Neural cell (in vitro differentiated cells): Measurements from ENCODE around the gene ALDH7A1. TPM values are rescaled to one million over a fixed set of nuclear protein-coding genes. Genes with fewer than 3 reads are reported as not detected.

Experiments
- H2AFZ ChIP-seq: fragments of 200-600, 300-800 bp; sonication (generic), shearing (Covaris generic); 2 replicates; pipeline ENCODE4 v1.6.0; 2014; ENCODE audit warnings: low read depth, mild to moderate bottlenecking, antibody characterized with exemption, low read length, moderate library complexity
- H3F3A ChIP-seq: fragments of 200-600 bp; shearing (Covaris generic); 2 replicates; pipeline ENCODE4 v1.6.1; 2016; ENCODE audit warnings: mild to moderate bottlenecking, moderate library complexity, mixed read lengths, antibody characterized with exemption, low read length; ENCODE audit not compliant: insufficient read depth, poor library complexity, severe bottlenecking
- H3K27ac ChIP-seq: fragments of 200-600, 300-800 bp; sonication (generic), shearing (Covaris generic); 2 replicates; pipeline ENCODE4 v1.5.1; 2014; ENCODE audit warnings: mild to moderate bottlenecking, low read length, moderate library complexity
- H3K27me3 ChIP-seq: fragments of 300-800, 200-600 bp; sonication (generic), shearing (Covaris generic); 2 replicates; pipeline ENCODE4 v1.6.0; 2014; ENCODE audit warnings: mild to moderate bottlenecking, low read depth, low read length, moderate library complexity; ENCODE audit not compliant: insufficient read depth
- H3K36me3 ChIP-seq: fragments of 300-800, 200-600 bp; sonication (generic), shearing (Covaris generic); 2 replicates; pipeline ENCODE4 v1.5.1; 2014; ENCODE audit warnings: mild to moderate bottlenecking, antibody characterized with exemption, low read length, moderate library complexity; ENCODE audit not compliant: insufficient read depth
- H3K4me2 ChIP-seq: fragments of 300-800, 200-600 bp; sonication (generic), shearing (Covaris generic); 2 replicates; pipeline ENCODE4 v1.6.0; 2014; ENCODE audit warnings: mild to moderate bottlenecking, low read length
- H3K4me3 ChIP-seq: fragments of 300-800, 200-600 bp; sonication (generic), shearing (Covaris generic); 2 replicates; pipeline ENCODE4 v1.5.1; 2014; ENCODE audit warnings: mild to moderate bottlenecking, low read length, moderate library complexity
- H3K79me2 ChIP-seq: fragments of 200-600 bp; shearing (Covaris generic); replicated peaks from 2 replicates; pipeline ENCODE4 v1.6.0; 2014; ENCODE audit warnings: mild to moderate bottlenecking, low read length, moderate library complexity; ENCODE audit not compliant: insufficient read depth
- H3K9ac ChIP-seq: fragments of 300-800, 200-600 bp; sonication (generic), shearing (Covaris generic); 2 replicates; pipeline ENCODE4 v1.6.1; 2016; ENCODE audit warnings: mild to moderate bottlenecking, low read length, mixed read lengths
- H3K9me2 ChIP-seq: fragments of 200-600 bp; shearing (Covaris generic); 2 replicates; pipeline ENCODE4 v1.6.1; 2016; ENCODE audit warnings: mild to moderate bottlenecking, low read length, mixed read lengths; ENCODE audit not compliant: insufficient read depth
- H3K9me3 ChIP-seq: fragments of 200-600, 300-800 bp; sonication (generic), shearing (Covaris generic); 2 replicates; pipeline ENCODE4 v1.6.1; 2016; ENCODE audit warnings: mild to moderate bottlenecking, mixed run types, low read length, moderate library complexity, mixed read lengths
- H4K20me1 ChIP-seq: fragments of 200-600 bp; shearing (Covaris generic); 2 replicates; pipeline ENCODE4 v1.6.1; 2016; ENCODE audit warnings: mild to moderate bottlenecking, mixed run types; ENCODE audit not compliant: insufficient read depth
- EP300 ChIP-seq: fragments of 450-650 bp; conservative IDR thresholded peaks from 2 replicates; pipeline ENCODE4 v1.6.1; 2014; ENCODE audit warnings: antibody characterized with exemption, mild to moderate bottlenecking, moderate library complexity; ENCODE audit not compliant: poor library complexity, severe bottlenecking
- EZH2 ChIP-seq: fragments of 200-600, 300-800 bp; shearing (Covaris generic), sonication (generic); IDR thresholded peaks from 2 replicates; pipeline ENCODE4 v1.6.1; 2014; ENCODE audit warnings: antibody characterized with exemption, low read length, borderline replicate concordance, mild to moderate bottlenecking; ENCODE audit not compliant: insufficient read depth, poor library complexity, severe bottlenecking
- MXI1 ChIP-seq: fragments of 450-650 bp; conservative IDR thresholded peaks from 2 replicates; pipeline ENCODE4 v1.6.1; 2014; ENCODE audit warnings: antibody characterized with exemption, mild to moderate bottlenecking; ENCODE audit not compliant: poor library complexity, severe bottlenecking
- POLR2AphosphoS5 ChIP-seq: IDR thresholded peaks from 2 replicates; pipeline ENCODE4 v1.6.1; 2012
- RAD21 ChIP-seq: fragments of 450-650 bp; conservative IDR thresholded peaks from 2 replicates; pipeline ENCODE4 v1.6.1; 2014; ENCODE audit warnings: antibody characterized with exemption, mild to moderate bottlenecking, moderate library complexity
- SMC3 ChIP-seq: fragments of 450-650 bp; conservative IDR thresholded peaks from 2 replicates; pipeline ENCODE4 v1.6.1; 2014; ENCODE audit warnings: antibody characterized with exemption, mild to moderate bottlenecking, moderate library complexity; ENCODE audit not compliant: poor library complexity
- TAF1 ChIP-seq: IDR thresholded peaks from 2 replicates; pipeline ENCODE4 v1.6.1; 2012; ENCODE audit warnings: low read depth
- polyA plus RNA-seq: library from polyadenylated mRNA; depleted of rRNA; stranded (reverse); fragments of >200 nt; gene quantifications from 2 replicates; pipeline ENCODE4 v1.2.3, GENCODE V29; 2014
- TF ChIP-seq, protein P1 (sequence below): IDR thresholded peaks from 2 replicates; pipeline ENCODE4 v1.6.1; 2012; ENCODE audit warnings: borderline replicate concordance
- TF ChIP-seq, protein P2 (sequence below): fragments of 450-650 bp; IDR thresholded peaks from 2 replicates; pipeline ENCODE4 v1.5.1; 2014; ENCODE audit warnings: antibody characterized with exemption, mild to moderate bottlenecking, moderate library complexity; ENCODE audit not compliant: poor library complexity, severe bottlenecking

Gene ALDH7A1
- polyA plus RNA-seq, 1 donor from 2014 or later = 23.4 TPM

DNA sequence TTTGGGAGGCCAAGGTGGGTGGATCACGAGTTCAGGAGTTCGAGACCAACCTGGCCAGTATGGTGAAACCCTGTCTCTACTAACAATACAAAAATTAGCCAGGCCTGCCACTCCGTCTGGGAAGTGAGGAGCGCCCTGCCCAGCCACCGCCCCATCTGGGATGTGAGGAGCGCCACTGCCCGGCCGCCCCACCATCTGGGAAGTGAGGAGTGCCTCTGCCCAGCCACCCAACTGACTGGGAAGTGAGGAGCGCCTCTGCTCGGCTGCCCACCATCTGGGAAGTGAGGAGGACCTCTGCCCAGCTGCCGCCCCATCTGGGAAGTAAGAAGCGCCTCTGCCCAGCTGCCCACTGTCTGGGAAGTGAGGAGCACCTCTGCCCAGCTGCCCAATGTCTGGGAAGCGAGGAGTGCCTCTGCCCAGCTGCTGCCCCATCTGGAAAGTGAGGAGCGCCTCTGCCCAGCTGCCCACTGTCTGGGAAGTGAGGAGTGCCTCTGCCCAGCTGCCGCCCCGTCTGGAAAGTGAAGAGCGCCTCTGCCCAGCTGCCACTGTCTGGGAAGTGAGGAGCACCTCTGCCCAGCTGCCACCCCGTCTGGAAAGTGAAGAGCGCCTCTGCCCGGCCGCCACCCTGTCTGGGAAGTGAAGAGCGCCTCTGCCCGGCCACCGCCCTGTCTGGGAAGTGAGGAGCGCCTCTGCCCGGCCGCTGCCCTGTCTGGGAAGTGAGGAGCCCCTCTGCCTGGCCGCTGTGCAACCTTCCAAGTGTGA, 5.3 kb downstream of the ALDH7A1 start:
- H4K20me1 ChIP-seq = no peaks in the 10 kb centered on the region
- no peaks in the 10 kb centered on the region for H3K27me3 ChIP-seq
- H3K27ac ChIP-seq = no peak overlapping the region
- no peak overlapping the region for H3K9ac ChIP-seq
- TF ChIP-seq RAD21 (no peak), SMC3 (no peak), TAF1 (no peak), EZH2 (no peak), MXI1 (no peak), EP300 (no peak), POLR2AphosphoS5 (no peak)
- TF ChIP-seq, protein P1, sequence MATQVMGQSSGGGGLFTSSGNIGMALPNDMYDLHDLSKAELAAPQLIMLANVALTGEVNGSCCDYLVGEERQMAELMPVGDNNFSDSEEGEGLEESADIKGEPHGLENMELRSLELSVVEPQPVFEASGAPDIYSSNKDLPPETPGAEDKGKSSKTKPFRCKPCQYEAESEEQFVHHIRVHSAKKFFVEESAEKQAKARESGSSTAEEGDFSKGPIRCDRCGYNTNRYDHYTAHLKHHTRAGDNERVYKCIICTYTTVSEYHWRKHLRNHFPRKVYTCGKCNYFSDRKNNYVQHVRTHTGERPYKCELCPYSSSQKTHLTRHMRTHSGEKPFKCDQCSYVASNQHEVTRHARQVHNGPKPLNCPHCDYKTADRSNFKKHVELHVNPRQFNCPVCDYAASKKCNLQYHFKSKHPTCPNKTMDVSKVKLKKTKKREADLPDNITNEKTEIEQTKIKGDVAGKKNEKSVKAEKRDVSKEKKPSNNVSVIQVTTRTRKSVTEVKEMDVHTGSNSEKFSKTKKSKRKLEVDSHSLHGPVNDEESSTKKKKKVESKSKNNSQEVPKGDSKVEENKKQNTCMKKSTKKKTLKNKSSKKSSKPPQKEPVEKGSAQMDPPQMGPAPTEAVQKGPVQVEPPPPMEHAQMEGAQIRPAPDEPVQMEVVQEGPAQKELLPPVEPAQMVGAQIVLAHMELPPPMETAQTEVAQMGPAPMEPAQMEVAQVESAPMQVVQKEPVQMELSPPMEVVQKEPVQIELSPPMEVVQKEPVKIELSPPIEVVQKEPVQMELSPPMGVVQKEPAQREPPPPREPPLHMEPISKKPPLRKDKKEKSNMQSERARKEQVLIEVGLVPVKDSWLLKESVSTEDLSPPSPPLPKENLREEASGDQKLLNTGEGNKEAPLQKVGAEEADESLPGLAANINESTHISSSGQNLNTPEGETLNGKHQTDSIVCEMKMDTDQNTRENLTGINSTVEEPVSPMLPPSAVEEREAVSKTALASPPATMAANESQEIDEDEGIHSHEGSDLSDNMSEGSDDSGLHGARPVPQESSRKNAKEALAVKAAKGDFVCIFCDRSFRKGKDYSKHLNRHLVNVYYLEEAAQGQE = no peak
- no peaks in the 10 kb centered on the region for H3F3A ChIP-seq
- H3K4me2 ChIP-seq = no peak overlapping the region
- no peaks in the 10 kb centered on the region for H3K9me2 ChIP-seq
- no peaks in the 10 kb centered on the region for H3K9me3 ChIP-seq
- no peaks in the 10 kb centered on the region for H3K36me3 ChIP-seq
- H3K4me3 ChIP-seq = no peak overlapping the region
- no peak overlapping the region for H2AFZ ChIP-seq
- peaks cover 9% of the 10 kb centered on the region for H3K79me2 ChIP-seq

DNA sequence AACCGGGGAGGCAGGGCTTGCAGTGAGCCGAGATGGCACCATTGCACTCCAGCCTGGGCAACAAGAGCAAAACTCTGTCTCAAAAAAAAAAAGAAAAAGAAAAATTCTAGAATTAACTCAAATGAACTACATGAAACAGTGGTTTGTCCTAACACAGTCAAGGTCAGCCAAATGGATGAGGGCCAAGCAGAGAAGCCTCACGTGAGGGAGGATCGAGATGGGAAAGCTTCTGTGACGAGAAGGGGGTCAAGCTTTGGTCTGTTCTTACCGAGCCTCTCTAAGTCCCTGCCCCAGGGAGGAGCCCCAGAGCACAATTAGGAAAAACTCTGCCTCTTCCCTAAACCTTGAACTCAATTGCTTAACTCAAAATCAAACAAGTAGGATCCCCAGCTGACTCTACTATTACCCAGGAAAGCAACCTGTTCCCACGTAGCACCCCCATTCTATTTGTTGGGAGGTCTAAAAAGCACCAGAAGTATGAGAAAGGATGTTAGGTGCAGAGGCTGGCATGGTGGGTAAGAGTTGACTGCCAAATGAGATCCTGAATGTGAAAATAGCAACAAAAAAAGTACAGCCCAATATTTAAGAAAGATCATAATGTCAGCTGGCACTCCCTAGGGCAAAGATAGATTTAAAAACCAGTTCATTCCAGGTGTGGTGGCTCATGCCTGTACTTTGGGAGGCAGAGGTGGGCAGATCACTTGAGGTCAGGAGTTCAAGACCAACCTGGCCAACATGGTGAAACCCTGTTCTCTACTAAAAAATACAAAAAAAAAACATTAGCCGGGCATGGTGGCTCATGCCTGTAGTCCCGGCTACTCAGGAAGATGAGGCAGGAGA, 7.2 kb downstream of the ALDH7A1 start:
- Histone ChIP-seq H3K79me2 (peaks cover under 1% of the 10 kb centered on the region), H3K4me2 (no peak overlapping the region), H3K9ac (no peak overlapping the region), H3K9me2 (no peaks in the 10 kb centered on the region), H3K27ac (no peak overlapping the region), H4K20me1 (no peaks in the 10 kb centered on the region), H3K36me3 (no peaks in the 10 kb centered on the region), H3K9me3 (no peaks in the 10 kb centered on the region), H2AFZ (no peak overlapping the region), H3K27me3 (no peaks in the 10 kb centered on the region), H3K4me3 (no peak overlapping the region), H3F3A (no peaks in the 10 kb centered on the region)
- TF ChIP-seq, protein P1 = no peak
- TF ChIP-seq MXI1 (no peak), SMC3 (no peak), POLR2AphosphoS5 (no peak)
- TF ChIP-seq, protein P2, sequence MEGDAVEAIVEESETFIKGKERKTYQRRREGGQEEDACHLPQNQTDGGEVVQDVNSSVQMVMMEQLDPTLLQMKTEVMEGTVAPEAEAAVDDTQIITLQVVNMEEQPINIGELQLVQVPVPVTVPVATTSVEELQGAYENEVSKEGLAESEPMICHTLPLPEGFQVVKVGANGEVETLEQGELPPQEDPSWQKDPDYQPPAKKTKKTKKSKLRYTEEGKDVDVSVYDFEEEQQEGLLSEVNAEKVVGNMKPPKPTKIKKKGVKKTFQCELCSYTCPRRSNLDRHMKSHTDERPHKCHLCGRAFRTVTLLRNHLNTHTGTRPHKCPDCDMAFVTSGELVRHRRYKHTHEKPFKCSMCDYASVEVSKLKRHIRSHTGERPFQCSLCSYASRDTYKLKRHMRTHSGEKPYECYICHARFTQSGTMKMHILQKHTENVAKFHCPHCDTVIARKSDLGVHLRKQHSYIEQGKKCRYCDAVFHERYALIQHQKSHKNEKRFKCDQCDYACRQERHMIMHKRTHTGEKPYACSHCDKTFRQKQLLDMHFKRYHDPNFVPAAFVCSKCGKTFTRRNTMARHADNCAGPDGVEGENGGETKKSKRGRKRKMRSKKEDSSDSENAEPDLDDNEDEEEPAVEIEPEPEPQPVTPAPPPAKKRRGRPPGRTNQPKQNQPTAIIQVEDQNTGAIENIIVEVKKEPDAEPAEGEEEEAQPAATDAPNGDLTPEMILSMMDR = no peak
